22Rv1 (cell line): Measurements from ENCODE around the gene C19orf33.

Source experiments
- H3K27ac ChIP-seq: fragments of 450-650 bp; 2 replicates; pipeline ENCODE4 v1.5.1; 2017
- ZFX ChIP-seq: fragments of 450-650 bp; IDR thresholded peaks from 2 replicates; pipeline ENCODE4 v1.6.1; 2017; ENCODE audit warnings: antibody characterized with exemption, borderline replicate concordance
- TF ChIP-seq, protein P1 (sequence below): fragments of 450-650 bp; IDR thresholded peaks from 2 replicates; pipeline ENCODE4 v1.5.1; 2017; ENCODE audit warnings: mild to moderate bottlenecking

Gene C19orf33

DNA sequence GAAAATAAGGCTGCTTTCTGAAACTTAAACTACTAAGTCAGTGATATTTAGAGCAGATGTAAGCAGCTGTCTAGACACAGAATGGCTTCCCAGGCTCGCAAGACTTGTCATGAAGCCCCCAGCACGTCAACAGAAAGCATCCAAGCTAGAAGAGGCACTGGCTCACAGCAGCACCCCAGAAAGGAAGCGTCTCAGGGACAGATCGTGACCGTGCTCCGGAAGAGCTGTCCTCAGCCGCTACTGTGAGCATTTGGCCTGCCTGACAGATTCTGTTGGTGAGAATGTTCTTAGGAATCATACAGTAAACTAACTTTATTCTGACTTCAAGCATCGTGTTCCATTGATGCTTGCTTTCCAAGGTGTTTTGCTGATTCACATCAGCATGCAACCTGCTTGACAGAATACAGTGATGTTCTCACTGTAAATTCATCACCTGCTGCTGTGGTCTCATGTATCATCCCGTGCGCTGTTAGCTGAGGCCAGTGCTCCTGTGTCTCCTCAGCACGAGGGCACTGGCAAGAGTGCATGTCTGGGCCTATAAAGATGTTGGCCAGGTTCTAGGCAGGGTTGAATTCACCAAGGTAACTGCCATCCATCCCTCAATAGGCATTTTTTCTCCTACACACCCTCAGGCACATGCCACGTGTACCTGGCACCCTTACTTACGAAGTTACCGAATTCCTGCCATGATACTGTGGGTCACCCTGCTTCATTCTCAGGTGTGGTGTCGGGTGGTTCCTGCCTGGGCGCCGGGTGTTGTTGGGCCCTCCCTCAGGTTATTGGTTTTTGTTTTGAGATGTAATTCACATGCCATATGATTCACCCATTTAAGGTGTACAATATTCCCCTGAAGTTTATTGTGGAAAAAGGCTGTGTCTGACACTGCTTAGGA, 23.8 kb upstream of the C19orf33 start:
- no peak overlapping the region for H3K27ac ChIP-seq
- TF ChIP-seq ZFX, result no peak
- TF ChIP-seq, protein P1, sequence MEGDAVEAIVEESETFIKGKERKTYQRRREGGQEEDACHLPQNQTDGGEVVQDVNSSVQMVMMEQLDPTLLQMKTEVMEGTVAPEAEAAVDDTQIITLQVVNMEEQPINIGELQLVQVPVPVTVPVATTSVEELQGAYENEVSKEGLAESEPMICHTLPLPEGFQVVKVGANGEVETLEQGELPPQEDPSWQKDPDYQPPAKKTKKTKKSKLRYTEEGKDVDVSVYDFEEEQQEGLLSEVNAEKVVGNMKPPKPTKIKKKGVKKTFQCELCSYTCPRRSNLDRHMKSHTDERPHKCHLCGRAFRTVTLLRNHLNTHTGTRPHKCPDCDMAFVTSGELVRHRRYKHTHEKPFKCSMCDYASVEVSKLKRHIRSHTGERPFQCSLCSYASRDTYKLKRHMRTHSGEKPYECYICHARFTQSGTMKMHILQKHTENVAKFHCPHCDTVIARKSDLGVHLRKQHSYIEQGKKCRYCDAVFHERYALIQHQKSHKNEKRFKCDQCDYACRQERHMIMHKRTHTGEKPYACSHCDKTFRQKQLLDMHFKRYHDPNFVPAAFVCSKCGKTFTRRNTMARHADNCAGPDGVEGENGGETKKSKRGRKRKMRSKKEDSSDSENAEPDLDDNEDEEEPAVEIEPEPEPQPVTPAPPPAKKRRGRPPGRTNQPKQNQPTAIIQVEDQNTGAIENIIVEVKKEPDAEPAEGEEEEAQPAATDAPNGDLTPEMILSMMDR, result no peak

DNA sequence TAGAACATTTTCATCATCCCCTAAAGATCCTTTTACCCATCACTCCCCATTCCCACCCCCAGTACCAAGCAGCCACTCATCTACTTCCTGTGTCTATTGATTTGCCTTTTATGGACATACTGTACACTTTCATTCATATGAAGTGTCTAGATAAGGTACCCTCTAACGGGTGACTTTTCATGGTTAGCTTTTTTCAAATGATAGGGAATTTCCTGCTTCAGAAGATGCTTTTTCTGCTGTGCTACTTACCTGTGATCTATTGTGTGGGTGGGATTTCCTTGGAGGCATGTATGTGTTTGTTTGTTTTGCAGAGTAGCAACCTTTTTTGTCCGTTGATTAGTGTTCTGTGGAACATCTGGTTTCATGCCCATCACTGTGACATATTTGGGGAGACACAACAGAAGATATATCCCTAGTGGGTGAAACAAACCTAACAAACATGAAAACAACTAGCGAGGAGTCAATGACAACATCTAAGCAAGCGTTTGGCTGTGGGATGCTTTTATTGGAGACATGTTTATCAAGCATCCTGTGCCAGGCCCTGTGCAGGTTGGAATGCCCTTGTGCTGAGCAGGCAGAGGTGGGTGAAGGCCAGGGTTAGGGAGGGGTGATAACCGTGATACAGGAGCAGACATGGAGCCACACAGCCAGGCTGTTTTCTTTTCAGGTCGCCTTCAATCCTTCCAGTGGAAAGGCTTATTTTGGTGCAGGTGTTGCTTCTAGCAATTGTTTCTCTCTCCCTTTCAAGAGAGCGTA, 22.1 kb upstream of the C19orf33 start:
- no peak overlapping the region for H3K27ac ChIP-seq
- no peak for TF ChIP-seq ZFX
- TF ChIP-seq, protein P1, result no peak

DNA sequence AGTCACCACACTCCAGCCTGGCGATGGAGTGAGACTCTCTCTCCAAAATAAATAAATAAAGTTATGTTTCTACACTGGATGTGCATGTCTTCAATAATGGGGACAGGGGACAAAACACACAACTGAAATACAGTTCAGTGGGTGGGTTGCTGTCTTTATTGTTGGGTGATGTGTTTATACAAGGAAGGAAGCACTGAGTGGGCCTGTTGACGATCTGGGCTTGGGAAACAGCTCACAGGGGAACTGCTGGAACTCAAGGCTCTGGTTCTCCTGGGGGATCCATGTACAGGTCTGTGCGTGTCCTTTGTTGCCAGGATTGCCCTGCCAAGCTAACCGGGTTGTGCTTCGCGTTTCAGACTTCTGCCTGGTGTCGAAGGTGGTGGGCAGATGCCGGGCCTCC, 20.8 kb upstream of the C19orf33 start:
- H3K27ac ChIP-seq, result no peak overlapping the region
- TF ChIP-seq, protein P1, result no peak
- no peak for TF ChIP-seq ZFX

DNA sequence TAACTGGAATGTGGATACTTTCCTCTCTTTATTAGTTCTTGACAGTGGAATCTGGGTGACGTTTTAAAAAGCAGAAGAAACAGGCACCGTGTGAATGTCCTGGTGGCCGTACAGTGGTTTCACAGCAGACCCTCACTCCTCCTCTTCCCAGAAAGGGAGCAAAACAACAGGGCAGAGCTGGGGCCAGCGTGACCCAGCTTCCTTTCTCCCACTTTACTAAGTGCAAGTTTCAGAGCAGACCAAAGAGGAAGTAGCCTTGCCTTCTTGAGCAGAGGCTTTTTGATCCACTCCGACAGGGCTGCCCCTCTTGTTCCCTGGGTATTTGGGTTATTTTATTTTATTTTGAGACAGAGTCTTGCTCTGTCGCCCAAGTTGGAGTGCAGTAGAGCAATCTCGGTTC, 19.6 kb upstream of the C19orf33 start:
- no peak overlapping the region for H3K27ac ChIP-seq
- TF ChIP-seq, protein P1, result no peak
- TF ChIP-seq ZFX, result no peak

DNA sequence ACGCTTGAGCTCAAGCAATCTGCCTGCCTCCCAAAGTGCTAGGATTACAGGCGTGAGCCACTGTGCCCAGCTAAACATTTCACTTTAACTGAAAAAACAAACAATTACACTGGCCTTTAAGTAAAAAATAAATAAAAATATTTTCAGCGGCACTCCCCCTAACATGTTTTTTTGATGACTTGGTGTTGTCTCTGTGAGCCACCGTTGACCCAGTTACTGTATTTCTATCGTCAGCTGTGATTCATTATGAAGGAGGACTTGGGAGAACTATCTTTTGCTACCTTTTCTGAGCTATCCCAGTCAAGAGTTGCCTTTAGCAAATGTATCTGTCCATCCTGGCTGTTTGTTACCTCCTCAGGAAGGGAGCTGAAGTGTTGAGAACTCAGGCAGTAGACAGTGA, 18.5 kb upstream of the C19orf33 start:
- no peak overlapping the region for H3K27ac ChIP-seq
- TF ChIP-seq, protein P1, result no peak
- no peak for TF ChIP-seq ZFX

DNA sequence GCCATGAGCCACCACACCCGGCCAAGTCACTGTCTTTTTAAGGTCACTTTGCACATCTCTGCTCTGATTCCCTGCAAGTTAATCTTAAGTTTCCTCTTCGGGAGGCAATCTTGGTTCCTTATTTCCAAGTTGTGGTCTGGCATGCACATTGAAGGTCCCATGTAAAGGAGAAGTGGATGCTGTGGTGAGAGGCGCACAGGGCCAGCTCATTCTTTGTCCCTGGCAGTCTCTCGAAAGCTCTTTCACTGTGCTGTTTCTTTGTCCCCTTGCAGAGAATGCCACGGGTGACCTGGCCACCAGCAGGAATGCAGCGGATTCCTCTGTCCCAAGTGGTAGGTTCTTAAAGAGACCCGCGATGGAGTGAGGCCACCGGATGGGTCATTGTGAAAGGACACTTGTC, 16.4 kb upstream of the C19orf33 start:
- H3K27ac ChIP-seq, result no peak overlapping the region
- no peak for TF ChIP-seq ZFX
- TF ChIP-seq, protein P1, result no peak
